H1 (cell line): ENCODE results near the gene INVS. TPM values are rescaled to one million over a fixed set of nuclear protein-coding genes. Genes with fewer than 3 reads are reported as not detected.

Experiments used
- CTCF ChIA-PET: fragments of 300-600 bp; sonication (Branson Sonifier 250); formaldehyde crosslinking; loops from one replicate; lab custom pipeline; 2021; ENCODE audit not compliant: partially characterized antibody; lab: Charles Lee
- POLR2A ChIA-PET: fragments of 300-600 bp; sonication (Branson Sonifier 250); formaldehyde crosslinking; loops from one replicate; lab custom pipeline; 2021; ENCODE audit warnings: inconsistent platforms; ENCODE audit not compliant: partially characterized antibody; lab: Charles Lee
- DNase-seq, 2 experiments: peaks; one replicate each; pipeline versions ENCODE4 v3.0.0 to v3.0.0-alpha.2; 2010 to 2022; ENCODE audit warnings: low spot score in 2 of 2, low read depth in 1 of 2, mixed read lengths in 1 of 2
- FAIRE-seq: peaks from 2 replicates; lab custom pipeline; 2011; peaks lifted over from hg19 to GRCh38; lab: Jason Lieb, UNC
- H2AFZ ChIP-seq: 2 replicates; pipeline ENCODE4 v1.8.1; 2012; ENCODE audit warnings: low read length, inconsistent platforms
- H2AK5ac ChIP-seq: 2 replicates; pipeline ENCODE4 v1.6.1; 2013; ENCODE audit warnings: low read depth, low read length
- H2BK120ac ChIP-seq: replicated peaks from 2 replicates; pipeline ENCODE3; 2013; ENCODE audit warnings: low read depth, low read length, inconsistent platforms
- H2BK12ac ChIP-seq: 2 replicates; pipeline ENCODE4 v1.6.1; 2013; ENCODE audit warnings: low read depth, low read length
- H2BK15ac ChIP-seq: 2 replicates; pipeline ENCODE4 v1.6.1; 2013; ENCODE audit warnings: low read length
- H2BK20ac ChIP-seq: 2 replicates; pipeline ENCODE4 v1.6.1; 2013; ENCODE audit warnings: low read length
- H2BK5ac ChIP-seq: 2 replicates; pipeline ENCODE4 v1.6.1; 2013; ENCODE audit warnings: low read depth, low read length
- H3K14ac ChIP-seq: 2 replicates; pipeline ENCODE4 v1.6.1; 2013; ENCODE audit warnings: inconsistent platforms; ENCODE audit not compliant: insufficient read length
- H3K18ac ChIP-seq: 2 replicates; pipeline ENCODE4 v1.6.1; 2013; ENCODE audit warnings: low read length; ENCODE audit errors: extremely low read depth
- H3K23ac ChIP-seq: 2 replicates; pipeline ENCODE4 v1.6.1; 2013; ENCODE audit warnings: inconsistent platforms; ENCODE audit not compliant: insufficient read length
- H3K23me2 ChIP-seq: 2 replicates; pipeline ENCODE4 v1.6.1; 2013; ENCODE audit warnings: low read depth, low read length
- H3K27ac ChIP-seq: 2 replicates; pipeline ENCODE4 v1.6.1; 2011; ENCODE audit warnings: low read depth, low read length, inconsistent platforms
- H3K27me3 ChIP-seq, 4 experiments: replicated peaks in 1 of 4; 1 replicate in 1 of 4; 2 replicates in 3 of 4; pipeline versions ENCODE4 v1.6.1 to v1.8.1; 2011 to 2013; ENCODE audit warnings: low read length in 3 of 4, mild to moderate bottlenecking in 3 of 4, inconsistent platforms in 2 of 4, mixed read lengths in 2 of 4, moderate library complexity in 1 of 4; ENCODE audit not compliant: control insufficient read depth in 3 of 4, insufficient read depth in 3 of 4; ENCODE audit errors: extremely low read depth in 1 of 4
- H3K36me3 ChIP-seq, 4 experiments: 2 replicates each; pipeline versions ENCODE4 v1.6.1 to v1.8.1; 2011 to 2013; ENCODE audit warnings: mild to moderate bottlenecking in 4 of 4, low read length in 3 of 4, moderate library complexity in 2 of 4, control low read depth in 1 of 4, inconsistent platforms in 1 of 4; ENCODE audit not compliant: insufficient read depth in 4 of 4, control insufficient read depth in 2 of 4
- H3K4ac ChIP-seq: replicated peaks from 2 replicates; pipeline ENCODE3; 2013; ENCODE audit warnings: low read length, low read depth, mixed read lengths, inconsistent platforms; ENCODE audit not compliant: insufficient read length
- H3K4me1 ChIP-seq, 4 experiments: replicated peaks in 1 of 4; 1 replicate in 1 of 4; 2 replicates in 3 of 4; pipeline versions ENCODE4 v1.6.1 to v1.8.1; 2011 to 2013; ENCODE audit warnings: low read length in 3 of 4, inconsistent platforms in 2 of 4, mixed read lengths in 1 of 4; ENCODE audit not compliant: insufficient read depth in 4 of 4, control insufficient read depth in 3 of 4
- H3K4me2 ChIP-seq, 2 experiments: 2 replicates each; pipeline versions ENCODE4 v1.6.1 to v1.8.1; 2011 to 2013; ENCODE audit warnings: low read depth in 2 of 2, low read length in 2 of 2, control low read depth in 1 of 2, inconsistent platforms in 1 of 2, mild to moderate bottlenecking in 1 of 2; ENCODE audit not compliant: insufficient read depth in 1 of 2
- H3K4me3 ChIP-seq, 4 experiments: fragments of 200-600, 300-600 bp in 1 of 4; sonication (generic), shearing (Covaris generic), sonication (Bioruptor Twin) in 1 of 4; 2 replicates each; pipeline versions ENCODE4 v1.5.1 to v1.8.1; 2011 to 2016; ENCODE audit warnings: low read length in 4 of 4, low read depth in 3 of 4, control low read depth in 2 of 4, inconsistent platforms in 2 of 4, mild to moderate bottlenecking in 2 of 4, mixed read lengths in 1 of 4, moderate library complexity in 1 of 4; ENCODE audit not compliant: insufficient read depth in 2 of 4; ENCODE audit errors: extremely low read depth in 1 of 4
- H3K56ac ChIP-seq: replicated peaks from 2 replicates; pipeline ENCODE3; 2013; ENCODE audit warnings: low read depth, mild to moderate bottlenecking, mixed read lengths, low read length, inconsistent platforms; ENCODE audit not compliant: insufficient read length
- H3K79me1 ChIP-seq: 2 replicates; pipeline ENCODE4 v1.6.1; 2013; ENCODE audit warnings: low read depth, low read length, control low read depth
- H3K79me2 ChIP-seq, 2 experiments: 2 replicates each; pipeline versions ENCODE4 v1.6.1 to v1.8.1; 2012 to 2013; ENCODE audit warnings: low read length in 2 of 2, mild to moderate bottlenecking in 2 of 2, inconsistent platforms in 1 of 2; ENCODE audit not compliant: insufficient read depth in 2 of 2, control insufficient read depth in 1 of 2
- H3K9ac ChIP-seq, 4 experiments: replicated peaks in 1 of 4; 1 replicate in 1 of 4; 2 replicates in 3 of 4; pipeline versions ENCODE4 v1.6.1 to v1.8.1; 2011 to 2013; ENCODE audit warnings: low read depth in 3 of 4, low read length in 3 of 4, control low read depth in 2 of 4, mild to moderate bottlenecking in 2 of 4, moderate library complexity in 2 of 4, inconsistent platforms in 1 of 4; ENCODE audit errors: extremely low read depth in 1 of 4
- H3K9me3 ChIP-seq, 2 experiments: 2 replicates each; pipeline versions ENCODE4 v1.6.1 to v1.8.1; 2012 to 2013; ENCODE audit warnings: mild to moderate bottlenecking in 2 of 2, moderate library complexity in 2 of 2, control low read depth in 1 of 2, inconsistent platforms in 1 of 2, low read depth in 1 of 2, low read length in 1 of 2, mixed read lengths in 1 of 2; ENCODE audit not compliant: insufficient read depth in 2 of 2
- H4K20me1 ChIP-seq, 2 experiments: replicated peaks in 1 of 2; 2 replicates each; pipeline versions ENCODE3 to v1.8.1; 2011 to 2013; ENCODE audit warnings: inconsistent platforms in 2 of 2, low read length in 2 of 2, mild to moderate bottlenecking in 1 of 2; ENCODE audit not compliant: insufficient read depth in 2 of 2, control insufficient read depth in 1 of 2
- H4K5ac ChIP-seq: 2 replicates; pipeline ENCODE4 v1.6.1; 2013; ENCODE audit warnings: low read length, low read depth, mixed read lengths, inconsistent platforms; ENCODE audit not compliant: insufficient read length
- H4K8ac ChIP-seq: 2 replicates; pipeline ENCODE4 v1.8.0; 2013; ENCODE audit warnings: mild to moderate bottlenecking, moderate library complexity, low read length, inconsistent platforms; ENCODE audit not compliant: insufficient read depth; ENCODE audit errors: extremely low read depth
- H4K91ac ChIP-seq: replicated peaks from 2 replicates; pipeline ENCODE3; 2013; ENCODE audit warnings: low read length, mixed read lengths, inconsistent platforms; ENCODE audit not compliant: insufficient read length
- POLR2A ChIP-seq, 2 experiments: IDR thresholded peaks; 1 replicate in 1 of 2; 2 replicates in 1 of 2; pipeline ENCODE4 v1.6.1; 2011; ENCODE audit warnings: low read depth in 2 of 2, low read length in 2 of 2, mild to moderate bottlenecking in 2 of 2; ENCODE audit errors: control extremely low read depth in 1 of 2
- TAF1 ChIP-seq: IDR thresholded peaks from 2 replicates; pipeline ENCODE4 v1.6.1; 2011; ENCODE audit warnings: mild to moderate bottlenecking, low read depth, low read length
- TEAD4 ChIP-seq: IDR thresholded peaks from 2 replicates; pipeline ENCODE4 v1.6.1; 2012; ENCODE audit warnings: low read depth, low read length, inconsistent platforms, mixed read lengths
- polyA plus RNA-seq, 7 experiments: library from polyadenylated mRNA; depleted of rRNA in 3 of 7; stranded (reverse) in 5 of 7; unstranded in 2 of 7; fragments of >200 nt in 5 of 7; fragments of 200-250 nt in 2 of 7; gene quantifications; 1 replicate in 5 of 7; 2 replicates in 1 of 7; 4 replicates in 1 of 7; pipeline versions ENCODE4 v1.2.1 to v1.2.3, GENCODE V29; 2011 to 2013; ENCODE audit warnings: missing spikeins in 2 of 7, mixed read lengths in 2 of 7
- total RNA-seq: library from RNA; stranded (reverse); fragmentation: NEBNext Ultra II Directional; extraction: Animal tissue kit (Norgen Biotek cat#: 25700); gene quantifications from 2 replicates; pipeline ENCODE4 v1.2.1, GENCODE V29; 2021

The INVS gene
- total and polyA plus RNA-seq, 2 of the 8 experiments (the other 6 are each of a cell fraction or from before 2014, with no cell fraction given): 4.1 to 6.9 TPM

DNA sequence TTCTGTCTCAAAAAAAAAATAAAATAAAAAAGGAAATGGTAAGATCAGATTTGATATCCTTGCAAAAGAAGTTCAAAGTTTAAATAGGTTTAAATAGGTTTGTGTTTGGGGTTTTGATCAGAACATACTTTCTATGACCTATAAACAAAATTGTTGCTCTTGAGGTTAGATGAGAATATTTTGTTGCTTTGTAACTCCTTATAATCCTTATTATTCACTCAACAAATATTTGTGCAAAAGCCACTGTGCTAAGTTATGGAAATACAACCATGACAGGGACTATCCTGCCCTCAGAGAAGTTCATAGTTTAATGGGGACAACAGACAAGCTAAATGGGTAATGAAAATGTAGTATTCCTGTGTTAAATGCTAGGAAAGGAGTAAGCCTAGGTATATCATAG lies 71.5 kb downstream of the INVS start:
- no peak overlapping the region for H2BK15ac ChIP-seq
- H3K18ac ChIP-seq: no peak overlapping the region
- no peak overlapping the region for H4K8ac ChIP-seq
- POLR2A ChIA-PET: interaction anchor here (0.6 kb wide), 1 partner anchor 938 kb away, joined by 3 read pairs; no protein-coding TSS in a partner anchor
- H3K27me3 ChIP-seq: no peaks in the 10 kb centered on the region
- H3K9ac ChIP-seq: no peak overlapping the region
- no peak overlapping the region for H2AK5ac ChIP-seq
- H3K36me3 ChIP-seq: peaks cover 0 to 5% (median 2%) of the 10 kb centered on the region in 4 experiments; a peak in 2 of 8 replicates
- no peaks in the 10 kb centered on the region for H3K79me2 ChIP-seq
- H2BK120ac ChIP-seq: no peak overlapping the region
- no peak overlapping the region for H4K5ac ChIP-seq
- 0 out of 4 replicates have a peak, but pooled peaks cover 0 to 7% of the 10 kb centered on the region in 2 experiments for H3K9me3 ChIP-seq
- no peak for TF ChIP-seq POLR2A (IDR thresholded peaks at IDR 0.05; ENCODE audit: control extremely low read depth in 1 of 2, low read depth in 2 of 2, low read length in 2 of 2)
- no peak for TF ChIP-seq TEAD4
- no peak for TF ChIP-seq TAF1
- TF ChIP-seq, all 59 proteins: peak for 0
- no peak overlapping the region for H3K4me3 ChIP-seq
- H2BK12ac ChIP-seq: no peak overlapping the region
- no peak overlapping the region for H3K4me2 ChIP-seq
- no peak overlapping the region for H3K14ac ChIP-seq
- DNase-seq (no peak), FAIRE-seq (no peak)
- H2AFZ ChIP-seq: no peak overlapping the region
- no peak overlapping the region for H3K56ac ChIP-seq
- CTCF ChIA-PET: no interaction called here
- no peak overlapping the region for H3K4ac ChIP-seq
- no peak overlapping the region for H3K23ac ChIP-seq
- no peaks in the 10 kb centered on the region for H3K23me2 ChIP-seq
- no peak overlapping the region for H2BK20ac ChIP-seq
- H3K27ac ChIP-seq: no peak overlapping the region
- H4K91ac ChIP-seq: no peak overlapping the region
- H3K79me1 ChIP-seq: no peaks in the 10 kb centered on the region
- H4K20me1 ChIP-seq: no peaks in the 10 kb centered on the region
- no peak overlapping the region for H2BK5ac ChIP-seq
- no peaks in the 10 kb centered on the region for H3K4me1 ChIP-seq
